HUES6 (cell line): ENCODE data around the gene PLXNA4.

Source experiments
- H3K27ac ChIP-seq: 2 replicates; pipeline ENCODE4 v1.7.0; 2013; ENCODE audit warnings: low read depth, mild to moderate bottlenecking, low read length, inconsistent platforms
- H3K27me3 ChIP-seq: 2 replicates; pipeline ENCODE4 v1.6.1; 2013; ENCODE audit warnings: low read length; ENCODE audit not compliant: control insufficient read depth, insufficient read depth
- H3K36me3 ChIP-seq: 2 replicates; pipeline ENCODE4 v1.6.1; 2013; ENCODE audit warnings: low read length; ENCODE audit not compliant: control insufficient read depth, insufficient read depth
- H3K4me1 ChIP-seq: 2 replicates; pipeline ENCODE4 v1.6.1; 2013; ENCODE audit warnings: low read length; ENCODE audit not compliant: control insufficient read depth, insufficient read depth
- H3K4me3 ChIP-seq: 2 replicates; pipeline ENCODE4 v1.5.1; 2013; ENCODE audit warnings: low read depth, low read length
- H3K9ac ChIP-seq: one replicate; pipeline ENCODE4 v1.6.1; 2013; ENCODE audit warnings: mild to moderate bottlenecking, low read length
- H3K9me3 ChIP-seq: 2 replicates; pipeline ENCODE4 v1.6.1; 2013; ENCODE audit warnings: low read depth, low read length; ENCODE audit not compliant: control insufficient read depth, insufficient read depth

Gene PLXNA4

GRCh38 chr7:132486274-132486610 is 90.0 kb downstream of the PLXNA4 start:
- Histone ChIP-seq H3K9ac (no peak overlapping the region), H3K4me1 (no peaks in the 10 kb centered on the region; the same call in 1 of the 2 replicates), H3K36me3 (no peaks in the 10 kb centered on the region), H3K27ac (no peak overlapping the region), H3K4me3 (no peak overlapping the region), H3K27me3 (peaks cover 4% of the 10 kb centered on the region; the same call in 1 of the 2 replicates), H3K9me3 (no peaks in the 10 kb centered on the region)

- H3K4me3 ChIP-seq = no peak overlapping the region
- H3K27me3 ChIP-seq = peaks cover 4% of the 10 kb centered on the region; the same call in 1 of the 2 replicates
- H3K9ac ChIP-seq = no peak overlapping the region
- H3K9me3 ChIP-seq = no peaks in the 10 kb centered on the region
- no peak overlapping the region for H3K27ac ChIP-seq
- H3K36me3 ChIP-seq = no peaks in the 10 kb centered on the region
- H3K4me1 ChIP-seq = no peaks in the 10 kb centered on the region; the same call in 1 of the 2 replicates
Measured at GRCh38 chr7:132485600-132486273, 90.5 kb downstream of the PLXNA4 start.

GRCh38 chr7:132485136-132485535 is 91.1 kb downstream of the PLXNA4 start:
- Histone ChIP-seq H3K27ac (no peak overlapping the region), H3K9me3 (no peaks in the 10 kb centered on the region), H3K36me3 (no peaks in the 10 kb centered on the region), H3K9ac (no peak overlapping the region), H3K4me3 (no peak overlapping the region), H3K27me3 (peaks cover 4% of the 10 kb centered on the region; the same call in 1 of the 2 replicates), H3K4me1 (no peaks in the 10 kb centered on the region; the same call in 1 of the 2 replicates)

- H3K27ac ChIP-seq = no peak overlapping the region
- H3K36me3 ChIP-seq = no peaks in the 10 kb centered on the region
- H3K27me3 ChIP-seq = peaks cover 4% of the 10 kb centered on the region; the same call in 1 of the 2 replicates
Measured at GRCh38 chr7:132482866-132483265, 93.4 kb downstream of the PLXNA4 start.

GRCh38 chr7:132480534-132480933 is 95.7 kb downstream of the PLXNA4 start:
- no peaks in the 10 kb centered on the region for H3K9me3 ChIP-seq
- H3K4me3 ChIP-seq = no peak overlapping the region
- no peak overlapping the region for H3K9ac ChIP-seq
- no peak overlapping the region for H3K27ac ChIP-seq
- peaks cover 10% of the 10 kb centered on the region for H3K27me3 ChIP-seq
- no peaks in the 10 kb centered on the region for H3K36me3 ChIP-seq
- peaks cover 7% of the 10 kb centered on the region for H3K4me1 ChIP-seq

More at GRCh38 chr7:132482866-132483265, 93.4 kb downstream of the PLXNA4 start:
- Histone ChIP-seq H3K9me3 (no peaks in the 10 kb centered on the region), H3K4me1 (no peaks in the 10 kb centered on the region; the same call in 1 of the 2 replicates), H3K9ac (no peak overlapping the region), H3K4me3 (no peak overlapping the region)

- Histone ChIP-seq H3K36me3 (no peaks in the 10 kb centered on the region), H3K27me3 (peaks cover 6% of the 10 kb centered on the region), H3K27ac (no peak overlapping the region), H3K4me3 (no peak overlapping the region), H3K9ac (no peak overlapping the region), H3K4me1 (peaks cover 24% of the 10 kb centered on the region), H3K9me3 (no peaks in the 10 kb centered on the region)
Measured at GRCh38 chr7:132476541-132476940, 99.7 kb downstream of the PLXNA4 start.

GRCh38 chr7:132475669-132476116 is 100.6 kb downstream of the PLXNA4 start:
- Histone ChIP-seq H3K36me3 (no peaks in the 10 kb centered on the region), H3K27me3 (peaks cover 6% of the 10 kb centered on the region), H3K9me3 (no peaks in the 10 kb centered on the region), H3K9ac (no peak overlapping the region), H3K27ac (no peak overlapping the region), H3K4me3 (peak overlapping the region; percentile 2; the same call in 1 of the 2 replicates), H3K4me1 (peaks cover 24% of the 10 kb centered on the region)

GRCh38 chr7:132475037-132475668 is 101.1 kb downstream of the PLXNA4 start:
- no peak overlapping the region for H3K9ac ChIP-seq
- peaks cover 6% of the 10 kb centered on the region for H3K27me3 ChIP-seq
- H3K4me1 ChIP-seq = peaks cover 24% of the 10 kb centered on the region

GRCh38 chr7:132472463-132473120 is 103.7 kb downstream of the PLXNA4 start:
- H3K4me3 ChIP-seq = no peak overlapping the region
- H3K27ac ChIP-seq = no peak overlapping the region
- no peaks in the 10 kb centered on the region for H3K9me3 ChIP-seq
- H3K36me3 ChIP-seq = no peaks in the 10 kb centered on the region
- no peak overlapping the region for H3K9ac ChIP-seq
- peaks cover 6% of the 10 kb centered on the region for H3K27me3 ChIP-seq
- peaks cover 24% of the 10 kb centered on the region for H3K4me1 ChIP-seq

More at GRCh38 chr7:132475037-132475668, 101.1 kb downstream of the PLXNA4 start:
- Histone ChIP-seq H3K36me3 (no peaks in the 10 kb centered on the region), H3K4me3 (peak overlapping the region; percentile 2; the same call in 1 of the 2 replicates), H3K27ac (no peak overlapping the region), H3K9me3 (no peaks in the 10 kb centered on the region)

- no peak overlapping the region for H3K4me3 ChIP-seq
- H3K9me3 ChIP-seq = no peaks in the 10 kb centered on the region
- no peak overlapping the region for H3K9ac ChIP-seq
- no peak overlapping the region for H3K27ac ChIP-seq
- H3K27me3 ChIP-seq = peaks cover 6% of the 10 kb centered on the region
- H3K4me1 ChIP-seq = peaks cover 24% of the 10 kb centered on the region
- H3K36me3 ChIP-seq = no peaks in the 10 kb centered on the region
Measured at GRCh38 chr7:132471515-132471914, 104.8 kb downstream of the PLXNA4 start.

- no peak overlapping the region for H3K4me3 ChIP-seq
- H3K4me1 ChIP-seq = peaks cover 9% of the 10 kb centered on the region
- H3K9ac ChIP-seq = no peak overlapping the region
- no peaks in the 10 kb centered on the region for H3K36me3 ChIP-seq
- H3K9me3 ChIP-seq = no peaks in the 10 kb centered on the region
- H3K27me3 ChIP-seq = peaks cover 3% of the 10 kb centered on the region; the same call in 1 of the 2 replicates
- H3K27ac ChIP-seq = no peak overlapping the region
Measured at GRCh38 chr7:132469681-132470080, 106.6 kb downstream of the PLXNA4 start.
